Measurements from ENCODE around the gene PDE12.

PDE12 gene

DNA sequence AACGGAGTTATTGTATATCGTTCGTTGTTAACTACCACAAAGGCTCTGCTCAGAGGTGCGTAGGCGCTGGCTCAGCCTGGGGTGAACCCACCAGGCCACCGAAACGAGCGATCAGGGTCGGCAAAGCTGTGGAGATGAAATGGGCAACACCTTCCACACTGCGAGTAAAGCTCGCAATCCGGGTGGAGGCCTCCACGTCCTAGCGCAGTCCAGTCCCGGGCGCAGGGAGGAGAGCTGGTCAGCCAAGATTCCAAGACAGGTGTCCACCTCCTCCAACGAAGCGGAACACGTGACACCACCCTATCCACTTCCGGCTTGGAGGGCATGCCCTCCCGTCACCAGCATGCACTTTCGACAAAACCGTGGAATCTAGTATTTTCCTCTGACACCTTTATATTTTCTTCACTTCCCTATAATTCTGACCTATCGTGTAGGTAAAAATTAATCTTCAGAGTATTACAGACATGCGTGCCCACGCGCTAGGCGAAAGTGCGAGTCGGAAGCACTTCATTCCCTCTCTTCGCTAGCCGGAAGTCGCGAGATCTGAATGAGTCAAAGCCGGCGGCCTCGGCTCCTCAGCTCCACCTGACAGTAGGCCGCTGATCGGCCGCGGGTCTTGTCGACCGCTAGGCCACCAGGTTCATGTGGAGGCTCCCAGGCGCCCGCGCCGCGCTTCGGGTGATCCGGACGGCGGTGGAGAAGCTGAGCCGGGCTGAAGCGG lies at the start of gene PDE12:
Gene PDE12 (plus strand): TSS at position 537 of the 721 bp plus-strand sequence. CDS start 106 bp downstream, at position 643.
- peak; percentile 89 for DNase-seq (ENCODE audit: low spot score)

DNA sequence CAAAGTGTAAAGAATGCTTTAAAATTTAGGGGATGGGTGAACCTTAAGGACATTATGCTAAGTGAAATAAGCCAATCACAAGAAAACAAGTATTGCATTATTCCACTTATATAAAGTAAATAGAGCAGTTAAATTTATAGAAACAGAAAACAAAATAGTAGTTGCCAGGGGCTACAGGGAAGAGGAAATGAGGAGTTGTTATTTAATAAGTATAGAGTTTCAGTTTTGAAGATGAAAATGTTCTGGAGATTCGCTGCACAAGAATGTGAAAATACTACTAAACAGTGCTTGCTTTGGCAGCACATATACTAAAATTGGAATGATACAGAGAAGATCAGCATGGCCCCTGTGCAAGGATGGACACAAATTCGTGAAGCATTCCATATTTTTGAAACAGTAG lies 43.9 kb upstream of the PDE12 start:
- DNase-seq (ENCODE audit: low spot score), result no peak

- no peak for DNase-seq (ENCODE audit: low spot score)
These were observed 37.7 kb upstream of the PDE12 start for GRCh38 chr3:57518276-57518915.

- no peak for DNase-seq (ENCODE audit: low spot score)
These were observed 25.9 kb upstream of the PDE12 start for GRCh38 chr3:57530071-57530608.

DNA sequence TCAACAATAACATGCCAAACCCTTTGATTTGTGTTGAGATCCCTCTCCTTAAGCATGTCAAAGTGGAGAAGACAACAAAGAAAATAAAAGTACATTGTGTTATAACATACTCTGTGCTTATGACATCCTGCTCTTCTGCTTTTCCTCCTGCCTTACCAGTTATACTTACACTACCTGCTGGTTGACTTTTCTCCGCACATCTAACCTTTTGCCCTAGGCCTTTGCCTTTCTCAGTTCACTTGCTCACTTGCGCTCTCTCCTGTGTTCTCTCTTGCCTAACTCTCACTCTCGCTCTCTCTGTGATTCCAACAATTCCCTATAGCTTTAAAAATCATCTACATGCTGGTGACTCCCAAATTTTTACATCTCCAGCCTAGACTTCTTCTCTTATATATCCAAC lies 17.6 kb upstream of the PDE12 start:
- no peak for DNase-seq (ENCODE audit: low spot score)

GRCh38 chr3:57544181-57545125 lies 11.6 kb upstream of the PDE12 start, which contains the start of gene DNAH12:
DNAH12 (minus strand) TSS chr3:57544344; CDS start chr3:57542870, 1,474 bp downstream.
- no peak for DNase-seq (ENCODE audit: low spot score)

DNA sequence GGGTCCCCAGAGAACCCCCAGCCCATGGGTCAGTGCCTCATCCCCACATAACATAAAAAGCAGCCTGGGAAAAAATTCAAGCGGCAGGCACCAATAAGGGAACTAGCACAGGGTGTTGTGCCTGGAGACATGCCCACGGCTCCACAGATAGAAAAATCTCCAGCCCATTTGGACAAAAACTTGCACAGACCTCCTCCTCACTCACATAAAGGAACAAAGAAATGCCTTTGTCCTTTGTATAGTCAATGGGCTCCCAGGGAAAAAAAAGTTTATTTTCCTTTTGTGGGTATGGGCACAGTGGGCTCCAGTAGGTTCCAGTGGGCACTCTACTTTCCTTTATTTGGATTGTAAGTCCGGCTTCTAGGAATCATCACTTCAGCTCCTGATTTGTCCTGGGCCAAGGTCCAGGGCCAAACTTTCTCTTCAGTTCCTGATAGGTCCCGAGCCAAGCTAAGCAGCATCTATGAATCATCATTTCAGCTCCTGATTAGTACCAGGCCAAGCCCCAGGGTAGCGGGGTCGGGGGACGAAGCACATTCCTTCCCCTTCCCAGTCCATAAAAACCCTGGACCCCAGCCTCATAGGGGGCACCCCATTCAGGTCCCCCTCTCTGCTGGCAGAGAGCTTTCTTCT lies 10.3 kb upstream of the PDE12 start:
- DNase-seq (ENCODE audit: low spot score), result no peak

- no peak for DNase-seq (ENCODE audit: low spot score)
These were observed 9.5 kb upstream of the PDE12 start for GRCh38 chr3:57546616-57547015.

GRCh38 chr3:57555306-57555705 lies 768 bp upstream of the PDE12 start:
- no peak for DNase-seq (ENCODE audit: low spot score)

GRCh38 chr3:57556459-57557084 lies 498 bp downstream of the PDE12 start:
- DNase-seq (ENCODE audit: low spot score), result no peak

DNA sequence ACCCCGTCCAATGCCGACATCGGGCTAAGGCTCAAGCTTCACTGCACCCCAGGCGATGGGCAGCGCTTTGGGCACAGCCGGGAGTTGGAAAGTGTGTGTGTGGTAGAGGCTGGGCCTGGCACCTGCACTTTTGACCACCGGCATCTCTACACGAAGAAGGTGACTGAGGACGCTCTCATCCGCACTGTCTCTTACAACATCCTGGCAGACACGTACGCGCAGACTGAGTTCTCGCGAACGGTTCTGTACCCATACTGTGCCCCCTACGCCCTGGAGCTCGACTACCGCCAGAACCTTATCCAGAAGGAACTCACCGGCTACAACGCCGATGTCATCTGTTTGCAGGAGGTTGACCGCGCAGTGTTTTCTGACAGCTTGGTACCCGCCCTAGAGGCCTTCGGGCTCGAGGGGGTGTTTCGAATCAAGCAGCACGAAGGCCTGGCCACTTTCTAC lies 1.0 kb downstream of the PDE12 start:
- peak; percentile 54 for DNase-seq (ENCODE audit: low spot score)

GRCh38 chr3:57559526-57559925 lies 3.5 kb downstream of the PDE12 start:
- no peak for DNase-seq (ENCODE audit: low spot score)

DNA sequence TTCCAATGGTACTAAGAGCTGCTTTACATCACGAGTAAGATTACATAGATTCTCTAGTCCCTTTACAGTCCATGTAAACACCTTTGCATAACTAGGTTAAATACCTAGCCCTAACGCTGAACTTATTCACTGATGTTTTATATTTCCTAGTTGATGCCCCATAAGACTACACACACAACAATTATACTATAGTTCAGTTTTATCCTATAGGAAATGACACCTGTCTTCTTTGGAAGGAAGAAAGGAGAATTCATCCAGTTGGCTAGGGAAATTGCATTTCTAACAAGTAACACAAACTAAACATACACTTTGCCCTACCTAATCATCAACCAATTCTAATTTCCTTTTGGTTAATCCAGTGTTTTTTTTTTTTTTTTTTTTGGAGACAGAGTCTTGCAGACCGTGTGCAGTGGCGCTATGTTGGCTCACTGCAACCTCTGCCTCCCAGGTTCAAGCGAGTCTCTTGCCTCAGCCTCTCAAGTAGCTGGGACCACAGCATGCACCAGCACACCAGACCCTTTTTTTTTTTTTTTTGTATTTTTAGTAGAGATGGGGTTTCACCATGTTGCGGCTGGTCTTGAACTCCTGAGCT lies 13.9 kb downstream of the PDE12 start:
- DNase-seq (ENCODE audit: low spot score), result no peak

- no peak for DNase-seq (ENCODE audit: low spot score)
These were observed 14.8 kb downstream of the PDE12 start for GRCh38 chr3:57570878-57571277.

DNA sequence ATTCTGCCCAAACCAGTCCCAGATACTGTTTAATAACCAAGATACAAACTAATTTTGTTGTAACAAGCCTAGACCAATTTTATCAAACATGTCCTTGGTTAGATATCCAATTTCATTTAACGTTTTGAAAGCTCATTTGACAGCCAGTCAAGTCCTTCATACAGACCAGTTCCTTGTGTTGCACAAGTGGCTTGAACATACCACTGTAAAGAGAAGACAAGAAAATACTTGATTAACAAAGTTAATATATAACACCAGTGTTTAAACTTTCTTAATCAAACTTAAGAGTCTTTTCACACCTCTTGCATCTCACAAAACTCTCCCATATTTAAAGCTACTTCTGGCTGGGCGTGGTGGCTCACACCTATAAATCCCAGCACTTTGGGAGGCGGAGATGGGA lies 16.0 kb downstream of the PDE12 start:
- no peak for DNase-seq (ENCODE audit: low spot score)

DNA sequence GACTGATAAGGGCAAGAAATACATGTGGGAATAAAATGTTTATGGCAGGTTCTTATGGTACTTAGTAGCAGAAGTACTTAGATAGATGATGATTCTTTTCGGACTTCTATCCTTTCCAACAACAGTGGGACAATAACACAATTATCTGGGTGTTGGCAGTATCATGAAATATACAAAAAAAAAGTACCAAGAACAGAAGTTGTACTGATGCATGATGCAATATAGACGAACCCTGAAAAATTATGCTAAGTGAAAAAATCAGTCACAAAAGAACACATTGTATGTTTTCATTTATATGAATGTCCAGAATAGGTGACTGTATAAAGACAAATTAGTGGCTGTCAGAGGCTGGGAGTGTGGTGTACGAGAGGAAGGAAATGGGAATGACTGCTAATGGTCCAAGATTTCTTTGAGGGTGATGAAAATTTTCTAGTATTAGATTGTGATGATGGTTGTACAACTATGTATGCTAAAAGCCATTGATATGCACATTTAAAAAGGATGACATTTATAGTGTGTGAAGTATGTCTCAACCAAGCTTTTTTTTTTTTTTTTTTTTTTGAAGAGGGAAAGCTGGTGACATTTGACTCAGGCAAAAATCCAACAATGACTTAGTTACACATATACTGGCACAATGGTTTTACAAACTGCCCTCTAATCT lies 20.0 kb downstream of the PDE12 start:
- DNase-seq (ENCODE audit: low spot score), result no peak

DNA sequence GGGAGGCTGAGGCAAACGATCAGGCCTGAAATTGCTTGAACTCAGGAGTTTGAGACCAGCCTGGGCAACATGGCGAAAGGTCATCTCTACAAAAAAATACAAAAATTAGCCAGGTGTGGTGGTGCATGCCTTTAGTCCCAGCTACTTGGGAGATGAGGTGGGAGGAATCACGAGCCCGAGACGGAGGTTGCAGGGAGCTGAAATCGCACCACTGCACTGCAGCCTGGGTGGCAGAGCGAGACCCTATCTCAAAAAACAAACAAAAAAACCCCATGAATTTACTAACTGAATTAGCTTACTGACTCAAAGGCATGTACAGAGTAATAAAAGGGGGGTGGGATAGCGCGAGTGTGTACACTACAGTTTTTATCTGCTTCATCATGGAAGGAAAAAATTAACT lies 21.7 kb downstream of the PDE12 start:
- no peak for DNase-seq (ENCODE audit: low spot score)

DNA sequence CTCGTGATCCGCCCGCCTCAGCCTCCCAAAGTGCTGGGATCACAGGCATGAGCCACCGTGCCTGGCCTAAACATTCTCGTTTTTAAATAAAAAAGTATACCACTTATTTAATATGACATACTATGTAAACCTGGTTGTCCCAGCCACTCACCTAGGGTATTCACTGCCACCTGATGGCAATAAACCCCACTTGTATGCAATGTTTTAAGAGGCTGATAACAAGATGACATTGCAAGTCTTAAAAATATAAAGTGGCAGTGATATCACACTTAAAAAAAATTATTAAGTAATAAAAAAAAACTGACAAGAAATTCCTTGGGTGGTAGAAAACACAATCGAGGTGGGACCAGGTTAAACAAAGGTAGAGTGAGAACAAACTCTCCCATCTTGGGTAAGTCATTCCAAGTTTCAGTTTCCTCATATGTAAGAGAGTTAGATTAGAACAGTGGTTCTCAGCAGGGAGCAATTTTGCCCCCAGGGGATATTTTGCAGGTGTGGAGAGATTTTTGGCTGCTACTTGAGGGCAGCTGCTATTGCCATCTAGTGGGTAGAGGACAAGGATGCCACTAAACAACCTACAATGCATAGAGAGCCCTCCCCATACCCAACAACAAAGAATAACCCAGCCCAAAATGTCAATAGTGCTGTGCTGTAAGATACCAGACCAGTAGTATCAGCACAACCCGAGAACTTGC lies 26.5 kb downstream of the PDE12 start:
- peak; percentile 76 for DNase-seq (ENCODE audit: low spot score)

DNA sequence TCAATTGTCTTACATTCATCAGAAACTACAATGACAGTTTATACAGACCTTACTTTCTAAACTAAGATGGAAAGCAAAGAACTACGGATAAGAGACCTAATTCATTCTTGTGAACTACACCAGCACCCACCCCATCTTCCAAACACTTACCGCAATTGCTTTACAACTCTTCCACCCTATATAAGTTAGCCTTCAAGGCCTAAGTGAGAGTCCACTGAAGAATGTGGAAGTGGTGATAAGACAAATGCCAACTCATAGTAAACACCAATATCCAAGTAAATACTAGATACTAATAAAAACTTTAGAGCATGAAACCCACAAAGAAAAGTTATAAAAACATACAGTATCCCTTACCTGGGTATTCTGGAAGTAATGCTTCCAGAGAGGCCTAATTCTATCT lies 27.5 kb downstream of the PDE12 start:
- DNase-seq (ENCODE audit: low spot score), result peak; percentile 82

DNA sequence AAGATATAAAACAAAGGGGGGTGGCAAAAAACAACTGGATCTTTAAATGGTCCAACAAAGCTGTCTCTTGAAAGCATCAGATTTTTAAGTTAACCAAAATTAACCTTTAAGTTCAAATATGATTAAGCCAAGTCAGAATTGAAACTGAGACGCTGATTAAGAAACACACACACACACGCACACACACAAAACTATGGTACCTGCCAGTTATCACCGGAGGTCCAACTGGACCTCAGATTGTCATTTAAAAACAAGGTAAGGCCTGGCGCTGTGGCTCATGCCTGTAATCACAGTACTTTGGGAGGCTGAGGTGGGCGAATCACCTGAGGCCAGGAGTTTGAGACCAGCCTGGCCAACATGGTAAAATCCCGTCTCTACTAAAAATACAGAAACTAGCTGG lies 30.7 kb downstream of the PDE12 start:
- no peak for DNase-seq (ENCODE audit: low spot score)

Data from hematopoietic multipotent progenitor cell treated with erythropoietin and hydrocortisone succinate and interleukin-3 and kit ligand, for 17 days (in vitro differentiated cells).